Retinal pigment epithelial cell (primary cell): ENCODE results near the gene BBS7.

Source experiments
- DNase-seq: peaks from one replicate; pipeline ENCODE4 v3.0.0-alpha.2; 2010; ENCODE audit warnings: low read depth
- H3K4me3 ChIP-seq: 2 replicates; pipeline ENCODE4 v1.5.1; 2011; ENCODE audit warnings: mild to moderate bottlenecking, low read length, control low read depth, moderate library complexity
- CTCF ChIP-seq: conservative IDR thresholded peaks from 2 replicates; pipeline ENCODE4 v1.5.1; 2011; ENCODE audit warnings: low read depth, low read length, control low read depth, inconsistent platforms

BBS7 gene

DNA sequence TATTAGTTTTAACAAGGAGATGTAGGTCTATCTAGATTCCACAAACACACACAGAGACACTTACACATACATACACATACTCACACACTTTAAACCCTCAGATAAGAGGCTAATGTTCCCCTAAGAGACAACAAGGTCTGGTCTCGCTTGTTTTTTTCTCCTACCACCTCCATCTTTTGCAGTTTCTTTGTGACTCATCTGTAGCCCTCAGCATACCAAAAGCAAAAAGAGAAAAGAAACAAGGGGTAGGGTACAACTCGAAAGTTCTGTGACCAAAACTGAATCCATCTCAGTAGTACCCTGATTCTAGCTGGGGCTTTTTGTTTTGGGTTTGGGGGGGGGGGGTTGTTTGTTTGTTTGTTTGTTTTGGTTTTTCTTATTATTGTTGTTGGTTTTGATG, 81.4 kb downstream of the BBS7 start:
- TF ChIP-seq CTCF = no peak
- no peak for DNase-seq
- H3K4me3 ChIP-seq = no peak overlapping the region

GRCh38 chr4:121786221-121786620, 84.1 kb downstream of the BBS7 start:
- no peak overlapping the region for H3K4me3 ChIP-seq
- no peak for TF ChIP-seq CTCF
- no peak for DNase-seq

DNA sequence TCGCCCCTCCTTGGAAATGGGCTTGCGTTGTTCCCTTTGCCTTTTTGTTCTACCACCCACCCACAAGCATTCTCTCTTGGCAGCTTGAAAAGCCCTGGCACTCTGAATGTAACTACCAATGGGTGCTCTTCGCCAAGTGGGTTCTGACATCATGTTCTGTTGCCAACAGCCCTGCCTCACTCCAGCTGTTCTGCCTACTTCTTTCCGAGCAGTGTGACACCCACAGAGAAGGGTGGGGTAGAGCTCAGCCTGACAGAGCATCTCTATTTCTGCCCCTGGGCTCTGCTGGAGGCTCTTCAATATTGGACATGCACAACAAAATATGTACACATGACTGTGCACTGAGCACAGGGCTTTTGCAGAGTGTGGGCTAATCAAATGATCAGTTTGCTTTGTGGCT, 84.8 kb downstream of the BBS7 start:
- no peak overlapping the region for H3K4me3 ChIP-seq
- no peak for DNase-seq
- no peak for TF ChIP-seq CTCF

DNA sequence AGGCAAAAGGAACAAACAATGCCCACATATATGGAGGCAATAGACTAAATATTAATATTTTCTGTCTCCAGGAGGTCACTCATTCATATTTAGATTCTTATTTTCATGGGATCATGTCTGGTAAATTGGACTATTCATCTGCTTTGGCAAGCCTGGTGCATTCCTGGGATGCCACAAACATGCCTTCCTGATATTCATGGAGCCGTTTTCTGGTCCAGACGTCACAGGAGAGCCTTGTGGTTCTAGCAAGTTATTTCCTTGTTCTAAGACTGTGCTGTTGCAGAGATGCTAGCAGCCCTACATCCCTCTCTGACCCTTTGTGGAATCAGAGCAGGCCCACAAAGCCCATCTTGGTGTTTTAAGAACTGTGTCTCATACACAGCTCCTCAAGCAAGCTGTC, 85.3 kb downstream of the BBS7 start:
- no peak for TF ChIP-seq CTCF
- DNase-seq = peak; percentile 97
- no peak overlapping the region for H3K4me3 ChIP-seq

GRCh38 chr4:121784401-121784800, 85.9 kb downstream of the BBS7 start:
- no peak for TF ChIP-seq CTCF
- no peak for DNase-seq
- no peak overlapping the region for H3K4me3 ChIP-seq

- TF ChIP-seq CTCF = no peak
- H3K4me3 ChIP-seq = no peak overlapping the region
- DNase-seq = no peak
These were observed 87.1 kb downstream of the BBS7 start for GRCh38 chr4:121783210-121783609.

DNA sequence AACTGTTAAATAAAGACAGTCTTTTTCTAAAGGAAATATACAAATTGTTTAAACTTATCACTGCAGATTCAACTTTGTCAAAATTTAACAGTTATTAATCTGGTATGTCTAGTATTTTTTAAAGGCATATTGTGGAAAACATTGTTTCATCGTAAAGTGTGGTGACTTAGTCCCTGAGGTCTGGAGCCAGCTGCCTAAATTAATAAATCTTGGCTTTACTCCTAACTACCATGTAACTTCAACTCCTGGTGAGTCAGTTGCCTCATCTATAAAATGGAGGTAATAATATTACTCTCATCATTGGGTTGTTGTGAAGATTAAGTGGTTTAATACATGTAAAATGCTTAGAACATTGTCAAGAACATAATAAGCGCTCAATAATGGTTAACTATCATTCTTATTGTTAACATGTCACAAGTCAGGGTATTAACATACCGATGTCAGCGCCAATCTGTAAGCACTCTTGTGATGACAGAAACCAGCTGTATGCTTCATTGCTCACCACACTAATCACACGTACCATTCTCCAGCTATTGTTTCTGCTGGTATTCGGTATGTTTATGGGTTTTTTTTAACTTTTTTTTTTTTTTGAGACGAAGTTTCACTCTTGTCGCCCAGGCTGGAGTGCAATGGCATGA, 91.2 kb downstream of the BBS7 start:
- no peak overlapping the region for H3K4me3 ChIP-seq
- no peak for TF ChIP-seq CTCF
- DNase-seq = peak; percentile 100
